ENCODE data around the gene GAS7. TPM values are rescaled to one million over a fixed set of nuclear protein-coding genes. Genes with fewer than 3 reads are reported as not detected.

The GAS7 gene
- total RNA-seq, 2 donors from 2014 or later = 8.0 to 20.1 TPM

- H3K36me3 ChIP-seq (replicated peaks in 1 of 2; ENCODE audit: insufficient read depth in 1 of 2, low read depth in 2 of 2) = no peaks in the 10 kb centered on the region
- no peaks in the 10 kb centered on the region for H3K9me3 ChIP-seq
- H3K27ac ChIP-seq = no peak overlapping the region
- H3K4me1 ChIP-seq = no peaks in the 10 kb centered on the region
- TF ChIP-seq POLR2A (IDR thresholded peaks at IDR 0.05) (no peak), CTCF (IDR thresholded peaks at IDR 0.05) (no peak)
- intact Hi-C loops (cut with DNase I) = no loop called here
- H3K4me3 ChIP-seq = no peak overlapping the region
- DNase-seq (no peak), ATAC-seq (no peak)
- no peaks in the 10 kb centered on the region for H3K27me3 ChIP-seq
- 75 to 82% methylated on average over 6 of the region's 6 CpGs for WGBS, 2 donors
Measured at GRCh38 chr17:10071141-10071540, 127.3 kb downstream of the GAS7 start.

GRCh38 chr17:10070690-10071089, 127.7 kb downstream of the GAS7 start:
- H3K4me3 ChIP-seq = no peak overlapping the region
- intact Hi-C loops (cut with DNase I) = no loop called here
- no peak for DNase-seq
- H3K9me3 ChIP-seq = no peaks in the 10 kb centered on the region
- H3K36me3 ChIP-seq (replicated peaks in 1 of 2; ENCODE audit: insufficient read depth in 1 of 2, low read depth in 2 of 2) = no peaks in the 10 kb centered on the region
- WGBS, 2 donors = 68 to 71% methylated on average over 3 of the region's 3 CpGs
- H3K4me1 ChIP-seq = no peaks in the 10 kb centered on the region
- no peaks in the 10 kb centered on the region for H3K27me3 ChIP-seq
- ATAC-seq = no peak
- TF ChIP-seq CTCF (IDR thresholded peaks at IDR 0.05) = no peak
- H3K27ac ChIP-seq = no peak overlapping the region

GRCh38 chr17:10069301-10069700, 129.1 kb downstream of the GAS7 start:
- Histone ChIP-seq H3K4me1 (no peaks in the 10 kb centered on the region), H3K27me3 (no peaks in the 10 kb centered on the region), H3K36me3 (replicated peaks in 1 of 2; ENCODE audit: insufficient read depth in 1 of 2, low read depth in 2 of 2) (no peaks in the 10 kb centered on the region), H3K4me3 (no peak overlapping the region), H3K27ac (peak overlapping the region in 3 of 4 donors; percentile 11 to 44 (median 25)), H3K9me3 (no peaks in the 10 kb centered on the region)
- intact Hi-C loops (cut with DNase I) = no loop called here
- DNase-seq (peak in 3 of 4 donors; percentile 24 to 54 (median 44)), ATAC-seq (peak; percentile 66)
- TF ChIP-seq CTCF (IDR thresholded peaks at IDR 0.05) = no peak
- no peak for TF ChIP-seq POLR2A (IDR thresholded peaks at IDR 0.05)
- WGBS, 2 donors = 43 to 51% methylated on average over 5 of the region's 5 CpGs

- DNase-seq (no peak), ATAC-seq (no peak)
- H3K4me3 ChIP-seq = no peak overlapping the region
- intact Hi-C loops (cut with DNase I) = no loop called here
- H3K9me3 ChIP-seq = no peaks in the 10 kb centered on the region
- H3K36me3 ChIP-seq (replicated peaks in 1 of 2; ENCODE audit: insufficient read depth in 1 of 2, low read depth in 2 of 2) = no peaks in the 10 kb centered on the region
- no peaks in the 10 kb centered on the region for H3K4me1 ChIP-seq
- 69 to 78% methylated on average over 7 to 8 of the region's 8 CpGs for WGBS, 2 donors
- no peak for TF ChIP-seq CTCF (IDR thresholded peaks at IDR 0.05)
- TF ChIP-seq POLR2A (IDR thresholded peaks at IDR 0.05) = no peak
- H3K27me3 ChIP-seq = no peaks in the 10 kb centered on the region
- no peak overlapping the region for H3K27ac ChIP-seq
Measured at GRCh38 chr17:10067446-10068143, 130.8 kb downstream of the GAS7 start.

GRCh38 chr17:10064536-10064935, 133.9 kb downstream of the GAS7 start:
- Histone ChIP-seq H3K4me1 (no peaks in the 10 kb centered on the region), H3K27ac (peak overlapping the region in 1 of 4 donors; percentile 45), H3K4me3 (no peak overlapping the region), H3K27me3 (no peaks in the 10 kb centered on the region), H3K36me3 (replicated peaks in 1 of 2; ENCODE audit: insufficient read depth in 1 of 2, low read depth in 2 of 2) (no peaks in the 10 kb centered on the region), H3K9me3 (no peaks in the 10 kb centered on the region)
- ATAC-seq = no peak
- TF ChIP-seq POLR2A (IDR thresholded peaks at IDR 0.05) = no peak
- no peak for DNase-seq
- 84 to 87% methylated on average over 3 of the region's 3 CpGs for WGBS, 2 donors
- intact Hi-C loops (cut with DNase I) = no loop called here
